ENCODE results near the gene NUTF2. TPM values are rescaled to one million over a fixed set of nuclear protein-coding genes. Genes with fewer than 3 reads are reported as not detected.

Gene NUTF2
- total and polyA plus RNA-seq, 10 of the 15 experiments (the other 5 are each of a cell fraction or from before 2014, with no cell fraction given) = 116 to 342 (median 202) TPM

DNA sequence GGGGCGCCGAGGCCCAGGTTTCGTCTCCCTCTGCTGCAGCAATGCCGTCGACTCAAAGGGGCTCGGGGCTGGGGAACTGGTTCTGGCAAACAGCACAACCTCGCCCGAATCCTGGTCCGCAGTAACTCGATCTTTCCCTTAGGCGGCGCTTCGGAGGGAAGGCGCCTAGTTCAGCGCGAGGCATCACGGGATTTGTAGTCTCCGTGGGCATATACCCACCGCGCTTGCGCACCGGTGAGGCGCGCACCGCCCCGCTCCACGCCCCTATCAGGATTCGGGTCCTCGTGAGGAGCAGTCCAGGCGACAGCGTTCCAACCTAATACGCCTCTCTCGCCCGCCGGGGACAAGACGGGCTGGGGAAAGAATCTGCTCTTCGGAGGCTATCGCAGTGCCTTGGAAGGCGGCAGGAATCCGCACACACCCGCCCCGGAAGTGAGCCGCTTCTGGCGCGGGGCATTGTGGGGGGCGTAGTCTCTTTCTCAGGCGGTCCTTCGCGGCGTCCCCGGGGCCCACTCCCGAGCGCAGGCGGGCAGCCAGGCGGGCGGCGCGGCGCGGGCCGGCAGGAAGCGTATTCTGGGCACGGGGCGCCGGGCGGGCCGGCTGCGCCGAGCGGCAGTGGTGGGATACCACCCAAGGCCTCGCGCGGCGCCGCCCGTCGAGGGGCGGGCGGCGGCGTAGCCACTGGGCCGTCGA, 4.8 kb upstream of the NUTF2 start, which contains the start of gene THAP11 (continued):
- TF ChIP-seq, protein P1, sequence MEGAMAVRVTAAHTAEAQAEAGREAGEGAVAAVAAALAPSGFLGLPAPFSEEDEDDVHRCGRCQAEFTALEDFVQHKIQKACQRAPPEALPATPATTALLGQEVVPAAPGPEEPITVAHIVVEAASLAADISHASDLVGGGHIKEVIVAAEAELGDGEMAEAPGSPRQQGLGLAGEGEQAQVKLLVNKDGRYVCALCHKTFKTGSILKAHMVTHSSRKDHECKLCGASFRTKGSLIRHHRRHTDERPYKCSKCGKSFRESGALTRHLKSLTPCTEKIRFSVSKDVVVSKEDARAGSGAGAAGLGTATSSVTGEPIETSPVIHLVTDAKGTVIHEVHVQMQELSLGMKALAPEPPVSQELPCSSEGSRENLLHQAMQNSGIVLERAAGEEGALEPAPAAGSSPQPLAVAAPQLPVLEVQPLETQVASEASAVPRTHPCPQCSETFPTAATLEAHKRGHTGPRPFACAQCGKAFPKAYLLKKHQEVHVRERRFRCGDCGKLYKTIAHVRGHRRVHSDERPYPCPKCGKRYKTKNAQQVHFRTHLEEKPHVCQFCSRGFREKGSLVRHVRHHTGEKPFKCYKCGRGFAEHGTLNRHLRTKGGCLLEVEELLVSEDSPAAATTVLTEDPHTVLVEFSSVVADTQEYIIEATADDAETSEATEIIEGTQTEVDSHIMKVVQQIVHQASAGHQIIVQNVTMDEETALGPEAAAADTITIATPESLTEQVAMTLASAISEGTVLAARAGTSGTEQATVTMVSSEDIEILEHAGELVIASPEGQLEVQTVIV (IDR thresholded peaks at IDR 0.05; ENCODE audit: borderline replicate concordance, partially characterized antibody) = peak; percentile 36
- TF ChIP-seq, protein P2, sequence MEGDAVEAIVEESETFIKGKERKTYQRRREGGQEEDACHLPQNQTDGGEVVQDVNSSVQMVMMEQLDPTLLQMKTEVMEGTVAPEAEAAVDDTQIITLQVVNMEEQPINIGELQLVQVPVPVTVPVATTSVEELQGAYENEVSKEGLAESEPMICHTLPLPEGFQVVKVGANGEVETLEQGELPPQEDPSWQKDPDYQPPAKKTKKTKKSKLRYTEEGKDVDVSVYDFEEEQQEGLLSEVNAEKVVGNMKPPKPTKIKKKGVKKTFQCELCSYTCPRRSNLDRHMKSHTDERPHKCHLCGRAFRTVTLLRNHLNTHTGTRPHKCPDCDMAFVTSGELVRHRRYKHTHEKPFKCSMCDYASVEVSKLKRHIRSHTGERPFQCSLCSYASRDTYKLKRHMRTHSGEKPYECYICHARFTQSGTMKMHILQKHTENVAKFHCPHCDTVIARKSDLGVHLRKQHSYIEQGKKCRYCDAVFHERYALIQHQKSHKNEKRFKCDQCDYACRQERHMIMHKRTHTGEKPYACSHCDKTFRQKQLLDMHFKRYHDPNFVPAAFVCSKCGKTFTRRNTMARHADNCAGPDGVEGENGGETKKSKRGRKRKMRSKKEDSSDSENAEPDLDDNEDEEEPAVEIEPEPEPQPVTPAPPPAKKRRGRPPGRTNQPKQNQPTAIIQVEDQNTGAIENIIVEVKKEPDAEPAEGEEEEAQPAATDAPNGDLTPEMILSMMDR (IDR thresholded peaks at IDR 0.05 in 2 of 3, conservative IDR thresholded peaks at IDR 0.05 in 1 of 3; ENCODE audit: control insufficient read depth in 2 of 3, extremely low read depth in 1 of 3, insufficient read depth in 1 of 3, low read depth in 3 of 3, low read length in 3 of 3) = peak; percentile 92 to 96 (median 95)
- TF ChIP-seq CHD4 (IDR thresholded peaks at IDR 0.05) (no peak), SUZ12 (IDR thresholded peaks at IDR 0.05; ENCODE audit: unreplicated experiment) (no peak), NRF1 (conservative IDR thresholded peaks at IDR 0.05; ENCODE audit: low read depth, low read length) (peak; percentile 90), TCF3 (IDR thresholded peaks at IDR 0.05; ENCODE audit: borderline replicate concordance, insufficient read depth, low read depth, low read length) (no peak), IKZF2 (IDR thresholded peaks at IDR 0.05) (no peak), YY1 (IDR thresholded peaks at IDR 0.05; ENCODE audit: low read depth, low read length) (peak; percentile 64), MEF2A (IDR thresholded peaks at IDR 0.05; ENCODE audit: insufficient read depth, low read depth, low read length) (no peak), RELA (IDR thresholded peaks at IDR 0.05; ENCODE audit: borderline replicate concordance, partially characterized antibody) (peak; percentile 49), SMAD1 (IDR thresholded peaks at IDR 0.05; ENCODE audit: low read depth, partially characterized antibody) (no peak), NR2C1 (IDR thresholded peaks at IDR 0.05) (0 out of 2 replicates have a peak, but pooled peaks have one; percentile 15), BMI1 (IDR thresholded peaks at IDR 0.05; ENCODE audit: borderline replicate concordance) (no peak)
- TF ChIP-seq, protein P3, sequence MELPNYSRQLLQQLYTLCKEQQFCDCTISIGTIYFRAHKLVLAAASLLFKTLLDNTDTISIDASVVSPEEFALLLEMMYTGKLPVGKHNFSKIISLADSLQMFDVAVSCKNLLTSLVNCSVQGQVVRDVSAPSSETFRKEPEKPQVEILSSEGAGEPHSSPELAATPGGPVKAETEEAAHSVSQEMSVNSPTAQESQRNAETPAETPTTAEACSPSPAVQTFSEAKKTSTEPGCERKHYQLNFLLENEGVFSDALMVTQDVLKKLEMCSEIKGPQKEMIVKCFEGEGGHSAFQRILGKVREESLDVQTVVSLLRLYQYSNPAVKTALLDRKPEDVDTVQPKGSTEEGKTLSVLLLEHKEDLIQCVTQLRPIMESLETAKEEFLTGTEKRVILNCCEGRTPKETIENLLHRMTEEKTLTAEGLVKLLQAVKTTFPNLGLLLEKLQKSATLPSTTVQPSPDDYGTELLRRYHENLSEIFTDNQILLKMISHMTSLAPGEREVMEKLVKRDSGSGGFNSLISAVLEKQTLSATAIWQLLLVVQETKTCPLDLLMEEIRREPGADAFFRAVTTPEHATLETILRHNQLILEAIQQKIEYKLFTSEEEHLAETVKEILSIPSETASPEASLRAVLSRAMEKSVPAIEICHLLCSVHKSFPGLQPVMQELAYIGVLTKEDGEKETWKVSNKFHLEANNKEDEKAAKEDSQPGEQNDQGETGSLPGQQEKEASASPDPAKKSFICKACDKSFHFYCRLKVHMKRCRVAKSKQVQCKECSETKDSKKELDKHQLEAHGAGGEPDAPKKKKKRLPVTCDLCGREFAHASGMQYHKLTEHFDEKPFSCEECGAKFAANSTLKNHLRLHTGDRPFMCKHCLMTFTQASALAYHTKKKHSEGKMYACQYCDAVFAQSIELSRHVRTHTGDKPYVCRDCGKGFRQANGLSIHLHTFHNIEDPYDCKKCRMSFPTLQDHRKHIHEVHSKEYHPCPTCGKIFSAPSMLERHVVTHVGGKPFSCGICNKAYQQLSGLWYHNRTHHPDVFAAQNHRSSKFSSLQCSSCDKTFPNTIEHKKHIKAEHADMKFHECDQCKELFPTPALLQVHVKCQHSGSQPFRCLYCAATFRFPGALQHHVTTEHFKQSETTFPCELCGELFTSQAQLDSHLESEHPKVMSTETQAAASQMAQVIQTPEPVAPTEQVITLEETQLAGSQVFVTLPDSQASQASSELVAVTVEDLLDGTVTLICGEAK (IDR thresholded peaks at IDR 0.05; ENCODE audit: borderline replicate concordance) = peak; percentile 92
- TF ChIP-seq, protein P4, sequence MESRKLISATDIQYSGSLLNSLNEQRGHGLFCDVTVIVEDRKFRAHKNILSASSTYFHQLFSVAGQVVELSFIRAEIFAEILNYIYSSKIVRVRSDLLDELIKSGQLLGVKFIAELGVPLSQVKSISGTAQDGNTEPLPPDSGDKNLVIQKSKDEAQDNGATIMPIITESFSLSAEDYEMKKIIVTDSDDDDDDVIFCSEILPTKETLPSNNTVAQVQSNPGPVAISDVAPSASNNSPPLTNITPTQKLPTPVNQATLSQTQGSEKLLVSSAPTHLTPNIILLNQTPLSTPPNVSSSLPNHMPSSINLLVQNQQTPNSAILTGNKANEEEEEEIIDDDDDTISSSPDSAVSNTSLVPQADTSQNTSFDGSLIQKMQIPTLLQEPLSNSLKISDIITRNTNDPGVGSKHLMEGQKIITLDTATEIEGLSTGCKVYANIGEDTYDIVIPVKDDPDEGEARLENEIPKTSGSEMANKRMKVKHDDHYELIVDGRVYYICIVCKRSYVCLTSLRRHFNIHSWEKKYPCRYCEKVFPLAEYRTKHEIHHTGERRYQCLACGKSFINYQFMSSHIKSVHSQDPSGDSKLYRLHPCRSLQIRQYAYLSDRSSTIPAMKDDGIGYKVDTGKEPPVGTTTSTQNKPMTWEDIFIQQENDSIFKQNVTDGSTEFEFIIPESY (IDR thresholded peaks at IDR 0.05) = no peak

All from GM12878 (cell line).